GM19455 (cell line): ENCODE data around the gene TBX4.

Experiments
- ATAC-seq: cut with Tn5 transposase; IDR thresholded peaks from one replicate; pipeline ENCODE4 v1.9.1; 2021; ENCODE audit not compliant: unreplicated experiment

Gene TBX4

GRCh38 chr17:61453566-61454380, 1.6 kb downstream of the TBX4 start:
- no peak for ATAC-seq

- ATAC-seq, result no peak
Measured at GRCh38 chr17:61454381-61455323, 2.4 kb downstream of the TBX4 start.

GRCh38 chr17:61455324-61456060, 3.3 kb downstream of the TBX4 start:
- no peak for ATAC-seq

GRCh38 chr17:61456061-61456681, 3.9 kb downstream of the TBX4 start:
- ATAC-seq, result no peak

GRCh38 chr17:61456688-61457225, 4.5 kb downstream of the TBX4 start:
- ATAC-seq, result no peak

GRCh38 chr17:61457226-61457983, 5.2 kb downstream of the TBX4 start:
- ATAC-seq, result no peak

GRCh38 chr17:61458000-61458399, 5.8 kb downstream of the TBX4 start:
- ATAC-seq, result no peak

GRCh38 chr17:61458421-61459141, 6.4 kb downstream of the TBX4 start:
- ATAC-seq, result no peak

GRCh38 chr17:61459142-61459809, 7.1 kb downstream of the TBX4 start:
- ATAC-seq, result no peak

- ATAC-seq, result no peak
Measured at GRCh38 chr17:61459939-61460718, 7.9 kb downstream of the TBX4 start.

GRCh38 chr17:61460796-61461585, 8.8 kb downstream of the TBX4 start:
- ATAC-seq, result no peak

GRCh38 chr17:61461586-61461966, 9.4 kb downstream of the TBX4 start:
- ATAC-seq, result no peak

GRCh38 chr17:61461967-61462718, 9.9 kb downstream of the TBX4 start:
- ATAC-seq, result no peak

- no peak for ATAC-seq
Measured at GRCh38 chr17:61462719-61463315, 10.6 kb downstream of the TBX4 start.

GRCh38 chr17:61463316-61464129, 11.3 kb downstream of the TBX4 start:
- ATAC-seq, result no peak
